Right lung (tissue), 5 donors: ENCODE data around the gene SEMG1. TPM values are rescaled to one million over a fixed set of nuclear protein-coding genes. Genes with fewer than 3 reads are reported as not detected.

ENCODE experiments used
- polyA plus RNA-seq, 5 donors: library from polyadenylated mRNA; unstranded; fragments of 120-200 nt; gene quantifications; one replicate each; pipeline versions ENCODE4 v1.2.1 to v1.2.3, GENCODE V29; 2013; ENCODE audit warnings: inconsistent platforms in 1 of 5, low replicate concordance in 1 of 5; ENCODE audit not compliant: insufficient read length in 5 of 5, insufficient read depth in 1 of 5

The SEMG1 gene
- polyA plus RNA-seq, 5 donors = not detected

Other genes with a start within 250 kb of the SEMG1 start
- gene TOMM34, start 246.6 kb upstream of the SEMG1 start, polyA plus RNA-seq = 10 to 100 TPM; 25.0 to 26.6 (median 25.3) TPM
- 10 to 100 TPM; 18.7 to 31.4 (median 26.8) TPM for gene STK4, start 240.5 kb upstream of the SEMG1 start, polyA plus RNA-seq
- under 1 TPM in 4 of 5 donors, not detected in 1; 0.03 to 0.09 (median 0.04) TPM for gene KCNS1, start 105.9 kb upstream of the SEMG1 start, polyA plus RNA-seq
- not detected for gene WFDC5, start 91.9 kb upstream of the SEMG1 start, polyA plus RNA-seq
- not detected for gene WFDC12, start 82.6 kb upstream of the SEMG1 start, polyA plus RNA-seq
- gene PI3, start 32.1 kb upstream of the SEMG1 start, polyA plus RNA-seq = not detected
- gene SEMG2, start 14.3 kb downstream of the SEMG1 start, polyA plus RNA-seq = not detected
- 1 to 10 TPM; 3.0 to 7.9 (median 3.9) TPM for gene SLPI, start 47.5 kb downstream of the SEMG1 start, polyA plus RNA-seq
- not detected for gene RBPJL, start 99.8 kb downstream of the SEMG1 start, polyA plus RNA-seq
- gene MATN4, start 101.3 kb downstream of the SEMG1 start, polyA plus RNA-seq = under 1 TPM; 0.09 to 0.18 (median 0.14) TPM
- gene SDC4, start 141.4 kb downstream of the SEMG1 start, polyA plus RNA-seq = 100 to 1,000 TPM; 188 to 275 (median 204) TPM
- gene SYS1, start 156.1 kb downstream of the SEMG1 start, polyA plus RNA-seq = 10 to 100 TPM; 21.7 to 26.7 (median 22.9) TPM
- 1 to 10 TPM; 1.2 to 2.1 (median 1.5) TPM for gene TP53TG5, start 171.3 kb downstream of the SEMG1 start, polyA plus RNA-seq
- gene DBNDD2, start 201.3 kb downstream of the SEMG1 start, polyA plus RNA-seq = 10 to 100 TPM; 19.6 to 24.1 (median 22.6) TPM
- 10 to 100 TPM; 75.8 to 89.8 (median 84.1) TPM for gene PIGT, start 209.1 kb downstream of the SEMG1 start, polyA plus RNA-seq